ENCODE measurements around the gene ARL2BP.
"Not testable (repeated sequence)": the region's sequence is repeated elsewhere in the genome, so short reads cannot be mapped to it uniquely, and the experiment has no call there.

The ARL2BP gene

DNA sequence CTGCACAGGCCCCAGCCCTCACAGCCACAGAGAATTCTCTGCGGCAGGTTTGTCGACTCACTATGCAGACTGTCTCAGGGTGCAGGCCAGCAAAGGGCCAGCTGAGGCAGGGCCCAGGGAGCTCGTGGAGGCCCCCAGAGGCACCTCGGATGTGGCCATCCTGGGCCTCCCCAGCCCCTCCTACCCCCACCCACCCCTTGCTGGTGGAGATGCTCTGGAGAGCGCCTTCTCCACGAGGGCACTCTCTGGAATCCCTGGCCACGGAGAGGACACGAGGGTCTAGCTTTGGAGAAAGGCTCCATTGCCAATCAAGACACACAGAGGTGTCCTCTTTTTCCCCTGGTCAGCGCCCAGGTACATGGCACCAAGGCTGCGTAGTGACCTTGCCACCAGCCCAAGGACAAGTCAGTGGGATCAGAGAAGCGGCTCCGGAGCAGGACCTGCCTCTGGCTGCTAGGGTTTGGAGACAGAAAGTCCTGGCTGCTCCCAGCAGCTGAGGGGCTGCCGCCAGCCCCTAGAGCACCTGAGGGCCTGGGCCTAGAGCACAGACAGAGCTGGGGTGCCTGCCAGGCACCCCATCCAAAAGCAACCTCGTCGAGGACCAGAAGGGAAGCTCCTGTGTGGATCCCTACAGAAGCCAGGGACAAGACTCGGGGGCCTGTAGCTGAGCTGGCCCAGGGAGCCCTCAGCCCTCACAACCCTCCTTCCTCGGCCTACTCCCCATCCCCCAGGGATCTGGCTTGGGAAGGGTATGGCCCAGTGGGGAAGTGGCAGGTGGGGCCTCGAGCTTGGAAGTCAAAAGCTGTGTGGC, 18.7 kb downstream of the ARL2BP start:
- no peak for DNase-seq

DNA sequence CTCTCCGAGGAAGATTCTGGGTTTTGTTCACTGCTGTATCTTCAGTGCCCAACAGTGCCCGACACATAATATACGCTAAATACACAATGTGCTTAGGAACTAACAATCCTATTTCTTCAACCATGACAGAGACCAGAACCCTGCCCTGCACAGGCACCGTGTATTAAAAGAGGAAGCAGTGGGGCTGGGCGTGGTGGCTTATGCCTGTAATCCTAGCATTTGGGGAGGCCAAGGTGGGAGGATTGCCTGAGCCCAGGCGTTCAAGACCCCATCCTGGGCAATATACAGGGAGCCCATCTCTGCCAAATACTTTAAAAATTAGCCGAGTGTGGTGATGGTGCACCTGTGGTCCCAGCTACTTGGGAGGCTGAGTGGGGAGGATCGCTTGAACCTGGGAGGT, 19.3 kb downstream of the ARL2BP start:
- DNase-seq, result no peak

DNA sequence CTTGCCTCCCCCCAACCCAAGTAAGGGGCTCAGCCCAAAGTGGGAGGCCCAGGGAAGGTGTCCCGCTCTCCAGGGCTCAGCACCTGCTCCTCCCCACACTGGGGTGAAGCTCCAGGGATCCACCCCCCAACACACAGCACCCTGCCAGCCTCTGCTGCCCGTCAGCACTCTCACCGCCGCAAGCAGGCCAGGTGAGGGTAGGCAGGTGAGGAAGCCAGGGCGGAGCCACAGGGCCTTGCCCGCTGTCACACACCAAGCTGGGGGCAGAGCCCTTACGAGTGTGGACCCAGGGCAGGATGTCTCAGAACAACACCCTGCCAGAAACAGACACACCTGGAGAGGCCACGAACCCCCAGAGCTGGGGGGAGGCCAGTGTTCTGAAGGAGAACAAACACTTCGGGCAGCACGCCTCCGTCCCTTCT, 19.9 kb downstream of the ARL2BP start:
- no peak for DNase-seq

DNA sequence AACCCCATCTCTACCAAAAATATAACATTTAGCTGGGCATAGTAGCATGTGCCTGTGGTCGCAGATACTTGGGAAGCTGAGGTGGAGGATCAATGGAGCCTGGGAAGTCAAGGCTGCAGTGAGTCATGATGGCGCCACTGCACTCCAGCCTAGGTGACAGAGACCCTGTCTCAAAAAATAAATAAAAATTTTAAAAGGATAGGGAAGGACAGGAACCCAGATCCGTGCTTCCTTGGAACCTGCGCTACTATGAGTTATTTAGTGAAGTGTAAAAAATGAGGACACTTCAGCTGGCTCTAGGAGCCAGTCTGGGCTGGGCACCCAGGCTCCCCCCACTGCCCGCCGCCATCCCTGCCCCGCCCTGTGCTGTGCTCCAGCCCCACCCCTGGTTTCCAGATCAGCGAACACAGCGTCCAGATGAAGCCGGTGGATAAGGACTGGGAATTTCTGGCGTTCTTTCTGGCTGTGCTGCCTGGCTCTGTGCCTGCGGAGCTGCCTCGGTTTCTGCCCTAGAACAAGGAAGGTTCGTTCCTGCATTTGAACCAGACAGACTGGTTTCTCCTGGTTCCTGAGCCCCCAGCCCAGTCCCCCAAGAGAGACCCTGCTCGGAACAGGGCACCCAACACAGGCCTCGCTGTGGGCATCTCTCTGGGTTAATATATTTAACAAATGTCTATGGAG, 20.9 kb downstream of the ARL2BP start:
- DNase-seq, result no peak

DNA sequence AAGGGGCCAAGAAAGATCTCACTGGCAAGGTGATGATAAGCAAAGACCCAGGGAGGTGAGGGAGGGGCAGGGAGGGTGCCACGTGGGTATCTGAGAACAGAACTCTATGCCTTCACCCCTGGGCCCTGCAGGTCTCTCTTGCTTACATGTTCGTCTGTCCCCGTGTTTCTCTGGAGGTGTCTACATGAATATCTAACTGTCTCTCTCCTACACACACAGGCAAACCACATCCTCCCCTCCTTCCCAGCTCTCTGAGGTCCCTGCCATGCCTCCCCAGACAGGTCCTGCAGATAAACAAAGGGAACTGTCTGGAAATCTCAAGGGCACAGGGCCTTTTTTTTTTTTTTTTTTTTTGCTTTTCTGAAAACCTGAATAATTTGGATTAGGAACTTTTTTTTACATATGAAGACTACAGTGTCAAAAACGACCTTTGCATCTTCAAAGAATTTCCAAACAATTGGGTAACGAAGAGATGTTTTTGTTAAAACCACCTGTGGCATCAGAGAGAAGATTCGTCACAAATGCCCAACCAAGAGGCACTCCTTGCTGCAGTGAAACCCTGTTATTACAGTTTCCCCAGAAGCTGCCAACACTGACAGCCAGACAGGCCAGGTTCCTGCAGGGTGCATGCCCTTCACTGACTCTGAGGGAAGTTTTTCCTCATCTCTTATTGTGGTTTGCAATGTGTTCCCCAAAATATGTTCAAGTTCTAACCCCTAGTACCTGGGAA, 21.6 kb downstream of the ARL2BP start:
- DNase-seq, result no peak

DNA sequence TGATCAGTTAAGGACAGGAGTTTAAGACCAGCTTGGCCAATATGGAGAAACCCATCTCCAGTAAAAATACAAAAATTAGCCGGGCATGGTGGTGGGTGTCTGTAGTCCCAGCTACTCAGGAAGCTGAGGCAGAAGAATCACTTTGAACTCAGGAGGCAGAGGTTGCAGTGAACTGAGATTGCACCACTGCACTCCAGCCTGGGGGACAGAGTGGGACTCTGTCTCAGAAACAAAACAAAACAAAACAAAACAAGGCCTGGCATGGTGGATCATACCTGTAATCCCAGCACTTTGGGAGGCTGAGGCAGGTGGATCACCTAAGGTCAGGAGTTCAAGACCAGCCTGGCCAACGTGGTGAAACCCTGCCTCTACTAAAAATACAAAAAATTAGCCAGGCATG, 22.3 kb downstream of the ARL2BP start:
- DNase-seq, result not testable (repeated sequence)

DNA sequence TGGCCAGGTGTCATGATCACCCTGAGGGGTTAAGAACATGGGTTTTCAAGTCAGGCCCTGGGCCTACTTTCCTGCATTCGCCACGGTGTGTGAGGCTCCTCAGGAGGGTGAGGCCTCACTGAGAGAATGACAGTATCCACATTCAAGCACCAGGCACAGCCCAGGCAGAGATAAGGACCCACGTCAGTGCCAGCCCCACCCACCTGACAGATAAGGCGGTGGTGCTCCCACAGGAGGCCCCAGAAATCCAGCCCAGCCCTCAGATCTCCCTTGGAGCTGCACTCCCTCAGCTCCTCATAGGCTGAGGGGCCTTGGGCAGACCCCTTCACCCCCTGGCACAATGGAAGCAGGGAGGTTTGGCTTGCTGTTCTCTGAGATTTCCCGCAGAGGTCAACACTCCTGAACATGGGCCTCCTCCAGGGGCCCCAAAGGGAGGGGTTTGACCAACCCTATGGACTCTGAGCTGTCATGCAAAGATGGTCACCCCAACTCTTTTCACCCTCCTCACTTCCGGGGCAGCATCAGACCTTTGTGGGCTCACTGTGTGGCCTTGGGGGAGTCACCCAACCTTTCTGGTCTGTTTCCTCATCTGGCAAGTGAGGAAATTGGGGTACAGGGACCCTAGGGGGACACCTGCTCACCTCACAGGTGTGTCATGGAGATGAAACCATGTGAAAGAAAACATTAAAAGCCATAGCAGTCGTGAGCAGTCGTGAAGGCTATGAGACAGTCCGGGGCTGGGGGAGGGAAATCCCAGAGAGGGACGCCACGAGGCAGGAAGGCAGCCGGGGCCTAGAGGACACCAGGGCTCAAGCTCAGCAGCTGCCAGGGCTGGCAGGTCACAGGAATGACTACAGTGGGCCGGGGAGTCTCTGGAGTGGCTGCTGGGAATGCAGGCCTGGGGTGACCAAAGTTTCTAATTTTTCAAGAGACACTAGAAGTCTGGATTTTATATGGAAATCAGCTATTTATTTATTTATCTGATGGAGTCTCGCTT, 24.0 kb downstream of the ARL2BP start:
- DNase-seq, result no peak

DNA sequence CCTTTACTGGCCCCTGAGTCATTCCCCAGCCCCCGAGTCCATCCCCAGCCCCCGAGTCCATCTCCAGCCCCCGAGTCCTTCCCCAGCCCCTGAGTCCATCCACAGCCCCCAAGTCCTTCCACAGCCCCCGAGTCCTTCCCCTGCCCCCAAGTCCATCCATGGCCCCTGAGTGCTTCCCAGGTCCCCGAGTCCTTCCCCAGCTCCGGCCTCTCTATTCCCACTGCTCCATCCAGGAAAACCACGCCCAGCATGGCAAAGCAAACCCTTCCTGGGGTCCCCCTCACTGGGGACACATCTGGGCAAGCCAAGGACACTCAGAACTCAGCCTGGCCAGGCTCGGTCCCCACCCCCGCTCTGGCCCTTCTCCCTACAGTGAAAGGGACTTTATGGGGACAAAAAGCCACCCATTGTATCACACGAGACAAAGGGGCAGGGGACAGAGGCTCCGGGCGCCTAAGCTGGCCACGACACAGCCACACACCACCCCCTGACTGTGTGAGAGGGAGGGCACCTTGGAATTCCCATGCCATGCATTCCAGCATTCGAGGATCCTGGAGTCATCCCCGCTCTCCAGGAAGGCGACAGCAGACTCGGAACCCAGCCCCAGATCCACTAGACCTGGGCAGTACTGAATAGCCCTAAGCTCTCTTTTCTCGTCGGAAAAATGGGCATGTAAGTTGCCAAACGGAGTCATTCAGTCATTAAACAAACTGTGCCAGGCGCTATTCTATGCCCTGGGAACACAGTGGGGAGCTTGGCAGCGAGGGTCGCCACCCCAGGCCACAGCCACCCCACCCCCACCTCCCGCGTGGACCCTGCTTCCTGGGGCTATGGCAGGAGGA, 25.4 kb downstream of the ARL2BP start:
- no peak for DNase-seq

DNA sequence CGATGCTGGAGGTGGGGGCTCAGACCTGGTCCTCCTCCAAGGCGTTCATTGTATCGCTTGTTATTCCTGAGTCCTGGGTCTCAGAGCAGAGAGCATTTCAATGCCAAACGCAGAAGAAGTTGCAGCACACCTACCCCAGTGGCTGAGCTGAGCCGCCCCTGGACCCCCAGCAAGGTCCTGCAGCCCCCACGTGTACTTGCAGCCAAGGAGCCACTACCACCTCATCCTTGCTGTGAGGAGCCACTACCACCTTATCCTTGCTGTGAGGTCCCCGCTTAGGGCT, 25.9 kb downstream of the ARL2BP start:
- no peak for DNase-seq

DNA sequence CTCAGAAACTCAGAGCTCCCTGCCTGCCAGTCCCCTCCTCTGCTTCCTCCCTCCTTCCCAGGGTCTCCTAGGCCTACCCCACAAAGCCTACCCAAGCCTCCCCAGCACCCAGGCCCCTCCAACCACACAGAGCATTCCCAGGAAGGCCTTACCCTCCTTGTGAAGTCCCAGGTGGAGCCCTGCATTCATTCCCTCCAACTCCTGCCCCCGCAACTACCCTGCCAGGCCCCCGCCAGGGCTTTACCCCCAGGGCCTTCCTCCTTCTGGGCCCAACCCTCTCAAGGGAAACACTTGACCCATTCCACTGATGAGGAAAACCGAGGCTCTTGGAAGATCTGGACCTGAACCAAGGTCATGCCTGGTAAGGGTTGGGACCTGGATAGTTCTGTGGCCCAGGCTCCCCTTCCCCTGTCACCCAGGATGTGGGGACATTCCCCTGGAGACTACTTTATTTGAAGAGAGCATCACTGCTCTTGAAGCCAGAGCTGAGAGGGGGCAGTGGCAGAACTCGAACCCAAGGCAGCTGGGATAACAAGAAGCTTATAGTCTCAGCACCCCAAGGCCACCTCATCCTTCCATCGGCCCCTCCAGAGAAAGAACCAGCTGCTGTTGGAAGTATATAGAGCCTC, 26.9 kb downstream of the ARL2BP start:
- DNase-seq, result no peak

DNA sequence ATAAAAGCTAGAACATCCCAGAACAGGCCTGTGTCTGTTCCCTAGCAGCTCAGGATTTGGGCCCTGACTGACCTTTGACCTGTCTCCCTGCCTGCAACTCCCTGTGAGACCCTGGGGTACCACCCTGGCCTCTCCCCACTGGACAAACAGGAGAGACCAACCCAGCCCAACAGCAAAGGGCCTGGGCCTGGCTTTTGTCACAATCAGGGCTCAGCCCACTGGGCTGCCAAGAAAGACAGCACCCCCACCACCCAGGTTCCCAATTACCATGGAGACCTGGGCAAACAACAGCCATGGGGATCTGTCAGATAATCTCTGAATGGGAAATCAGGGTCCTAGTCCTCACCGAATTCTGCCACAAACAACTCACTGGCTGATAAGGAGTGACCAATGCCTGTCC, 28.3 kb downstream of the ARL2BP start:
- no peak for DNase-seq

DNA sequence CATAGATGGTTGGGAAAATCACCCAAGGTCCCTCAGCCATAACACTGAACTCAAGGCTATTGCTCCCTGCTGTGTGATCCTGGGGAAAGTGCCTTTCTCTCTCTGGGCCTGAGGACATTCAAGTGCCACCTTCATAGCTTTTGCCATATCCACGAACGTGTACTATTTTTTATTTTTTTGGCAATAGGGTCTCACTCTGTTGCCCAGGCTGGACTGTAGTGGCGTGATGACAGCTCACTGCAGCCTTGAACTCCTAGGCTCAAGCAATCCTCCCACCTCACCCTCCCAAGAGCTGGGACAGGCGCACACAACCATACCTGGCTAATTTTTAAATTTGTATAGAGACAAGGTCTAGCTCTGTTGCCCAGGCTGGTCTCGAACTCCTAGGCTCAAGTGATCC, 28.8 kb downstream of the ARL2BP start:
- no peak for DNase-seq

DNA sequence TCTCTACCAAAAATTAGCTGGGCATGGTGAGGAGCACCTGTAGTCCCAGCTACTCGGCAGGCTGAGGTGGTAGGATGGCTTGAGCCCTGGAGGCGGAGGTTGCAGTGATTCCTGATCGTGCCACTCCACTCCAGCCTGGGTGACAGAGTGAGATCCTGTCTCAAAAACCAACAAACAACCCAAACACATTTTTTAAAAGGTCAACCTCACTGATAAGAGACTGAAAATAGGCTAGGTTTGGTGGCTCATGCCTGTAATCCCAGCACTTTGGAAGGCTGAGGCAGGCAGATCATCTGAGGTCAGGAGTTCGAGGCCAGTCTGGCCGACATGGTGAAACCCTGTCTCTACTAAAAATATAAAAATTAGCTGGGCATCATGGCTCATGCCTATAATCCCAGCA, 30.9 kb downstream of the ARL2BP start:
- not testable (repeated sequence) for DNase-seq

DNA sequence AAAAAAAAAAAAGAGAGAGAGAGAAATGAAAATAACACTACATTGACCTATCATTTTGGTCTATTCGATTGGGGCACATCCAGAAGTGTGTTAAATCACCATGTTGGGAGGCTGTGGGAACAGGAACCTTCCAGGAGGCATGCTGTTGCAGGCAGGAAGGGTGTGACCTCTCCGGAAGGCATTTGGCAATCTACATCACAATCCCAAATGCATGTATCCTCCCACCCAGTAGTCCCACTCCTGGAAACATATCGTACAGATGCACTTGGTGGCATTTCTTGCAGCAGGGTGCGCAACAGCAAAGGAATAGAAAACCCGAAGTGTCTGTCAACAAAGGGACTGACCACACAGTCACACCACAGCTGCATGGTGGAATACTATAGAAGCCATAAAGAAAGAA, 31.5 kb downstream of the ARL2BP start:
- no peak for DNase-seq

DNA sequence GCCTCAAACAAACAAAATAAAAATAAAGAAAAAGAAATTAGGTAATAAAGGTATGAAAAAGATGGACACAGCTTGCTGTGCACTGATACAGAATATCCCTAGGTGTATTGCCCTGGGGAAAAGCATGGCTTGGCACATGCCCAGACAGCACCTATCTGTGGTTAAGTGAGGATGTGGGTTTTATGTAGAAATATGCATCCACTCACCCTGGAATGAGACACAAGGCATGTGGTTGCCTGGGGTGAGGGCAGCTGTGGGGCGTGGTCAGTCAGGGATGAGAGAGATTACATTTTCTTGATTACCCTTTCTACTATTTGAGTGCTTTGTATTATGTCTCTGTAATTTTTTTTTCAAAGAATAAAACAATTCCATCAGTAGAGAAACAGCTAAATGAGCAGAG, 32.5 kb downstream of the ARL2BP start:
- DNase-seq, result no peak

DNA sequence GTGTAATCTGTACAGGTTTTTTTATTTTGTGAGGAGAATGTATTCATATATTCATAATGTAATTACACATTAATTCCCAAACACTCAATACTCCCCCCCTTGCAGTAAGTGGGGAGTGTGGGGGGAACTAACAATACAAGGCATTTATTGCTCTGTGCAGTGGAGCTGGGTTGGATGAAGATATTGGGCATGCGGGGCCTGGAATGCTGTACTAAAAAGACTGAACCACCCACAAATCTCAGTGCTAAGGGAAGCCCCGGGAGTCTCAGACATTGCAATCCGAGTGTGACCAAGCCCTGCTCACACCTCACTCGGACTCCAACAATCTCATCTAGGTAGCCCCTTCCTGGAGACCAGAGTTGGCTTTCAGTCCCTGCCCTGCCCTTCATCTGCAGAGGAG, 33.4 kb downstream of the ARL2BP start:
- DNase-seq, result no peak

DNA sequence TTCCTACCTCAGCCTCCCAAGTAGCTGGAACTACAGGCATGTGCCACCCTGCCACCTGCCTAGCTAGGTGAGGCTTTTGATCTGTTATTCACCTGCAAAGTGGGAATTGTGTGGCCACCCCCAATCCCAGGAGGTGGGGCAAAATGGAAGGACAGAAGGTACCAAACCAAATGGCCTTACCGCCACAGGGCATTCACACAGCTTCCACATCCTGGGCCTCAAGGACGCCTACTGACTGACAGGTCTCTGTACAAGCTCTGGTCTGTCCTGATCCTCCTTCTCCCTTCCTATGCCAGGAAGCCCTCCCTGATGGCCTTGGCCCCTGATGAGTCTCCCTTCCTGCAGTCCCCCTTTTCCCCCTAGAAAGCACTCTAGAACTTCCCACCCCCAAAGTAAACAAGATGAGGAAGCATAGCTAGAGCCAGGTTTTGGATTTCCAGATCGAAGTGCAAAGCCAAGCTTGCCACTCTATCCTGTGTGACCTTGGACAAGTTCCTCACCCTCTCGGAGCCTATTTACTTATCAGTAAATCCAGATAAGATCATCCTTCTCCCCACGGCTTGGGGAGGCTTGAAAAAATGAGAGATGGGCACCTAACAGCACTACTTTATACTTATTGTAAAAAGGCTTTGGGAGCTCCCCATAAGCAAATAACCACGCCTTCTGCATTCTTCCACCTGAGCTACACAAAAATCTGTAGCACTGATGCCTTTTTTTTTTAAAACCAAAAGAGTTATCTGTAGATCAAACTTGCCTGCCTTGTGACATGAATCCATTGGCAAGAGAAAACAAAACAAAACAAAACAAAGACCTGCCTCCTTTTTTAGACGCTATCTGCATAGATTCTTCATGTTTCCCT, 35.0 kb downstream of the ARL2BP start:
- no peak for DNase-seq

DNA sequence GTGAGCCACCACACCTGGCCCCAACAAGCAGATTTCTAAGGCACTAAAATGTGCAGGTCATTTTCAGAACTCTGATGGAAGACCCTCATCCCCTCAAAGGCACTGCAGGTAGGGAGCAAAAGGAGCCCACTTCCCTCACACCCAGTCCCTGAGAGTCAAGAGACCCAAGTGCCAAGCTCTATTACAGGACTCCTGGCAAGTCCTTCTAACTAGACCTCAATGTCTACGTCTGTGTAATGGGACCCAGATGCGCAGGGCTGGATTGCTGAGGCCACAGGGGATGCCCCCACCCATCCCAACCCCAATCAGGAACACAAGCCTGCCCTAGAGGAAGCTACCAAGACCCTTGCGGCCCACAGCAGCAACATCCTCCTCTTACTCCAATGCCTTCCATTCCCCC, 36.7 kb downstream of the ARL2BP start:
- no peak for DNase-seq

DNA sequence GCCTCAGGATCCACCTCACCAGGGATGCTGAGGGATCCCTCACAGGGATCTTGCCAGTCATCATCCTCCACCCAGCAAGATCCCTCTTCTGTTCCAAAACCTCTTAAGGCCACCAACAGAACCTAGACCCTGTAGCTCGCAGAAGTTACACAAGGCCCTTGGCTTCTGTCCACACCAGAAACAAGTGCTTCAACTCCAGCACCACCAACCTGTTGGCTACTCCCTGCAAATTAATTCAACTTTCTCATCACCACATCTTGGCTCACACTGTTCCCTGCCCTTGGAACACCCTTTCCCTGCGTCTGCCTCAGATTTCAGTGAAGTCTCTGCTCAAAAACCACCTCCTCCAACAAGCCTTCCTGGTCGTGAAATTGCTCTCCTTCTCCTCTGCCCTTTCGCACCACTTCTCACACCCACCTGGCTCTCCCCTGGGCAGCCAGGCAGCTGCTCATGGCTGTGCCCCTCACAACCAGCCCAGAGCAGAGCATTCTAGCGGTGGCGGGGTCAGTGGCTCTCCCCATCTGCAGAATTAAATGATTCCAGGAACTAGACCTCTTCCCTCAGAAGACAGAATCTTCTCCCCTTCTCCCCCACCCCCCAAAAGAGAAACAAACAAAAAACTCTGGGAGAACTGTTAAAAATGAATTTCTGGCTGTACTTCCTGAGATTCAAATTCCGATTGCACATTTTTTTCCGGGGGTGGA, 37.6 kb downstream of the ARL2BP start:
- DNase-seq, result no peak
